Iris pigment epithelial cell (primary cell): ENCODE data around the gene MRPL12.

Experiments
- DNase-seq: peaks from one replicate; pipeline ENCODE4 v3.0.0-alpha.2; 2011; ENCODE audit warnings: low read depth

The MRPL12 gene

GRCh38 chr17:81702934-81703746 lies at the start of gene MRPL12:
MRPL12 (plus strand) TSS chr17:81703367; CDS start chr17:81703502, 135 bp downstream.
- DNase-seq, result peak; percentile 92

DNA sequence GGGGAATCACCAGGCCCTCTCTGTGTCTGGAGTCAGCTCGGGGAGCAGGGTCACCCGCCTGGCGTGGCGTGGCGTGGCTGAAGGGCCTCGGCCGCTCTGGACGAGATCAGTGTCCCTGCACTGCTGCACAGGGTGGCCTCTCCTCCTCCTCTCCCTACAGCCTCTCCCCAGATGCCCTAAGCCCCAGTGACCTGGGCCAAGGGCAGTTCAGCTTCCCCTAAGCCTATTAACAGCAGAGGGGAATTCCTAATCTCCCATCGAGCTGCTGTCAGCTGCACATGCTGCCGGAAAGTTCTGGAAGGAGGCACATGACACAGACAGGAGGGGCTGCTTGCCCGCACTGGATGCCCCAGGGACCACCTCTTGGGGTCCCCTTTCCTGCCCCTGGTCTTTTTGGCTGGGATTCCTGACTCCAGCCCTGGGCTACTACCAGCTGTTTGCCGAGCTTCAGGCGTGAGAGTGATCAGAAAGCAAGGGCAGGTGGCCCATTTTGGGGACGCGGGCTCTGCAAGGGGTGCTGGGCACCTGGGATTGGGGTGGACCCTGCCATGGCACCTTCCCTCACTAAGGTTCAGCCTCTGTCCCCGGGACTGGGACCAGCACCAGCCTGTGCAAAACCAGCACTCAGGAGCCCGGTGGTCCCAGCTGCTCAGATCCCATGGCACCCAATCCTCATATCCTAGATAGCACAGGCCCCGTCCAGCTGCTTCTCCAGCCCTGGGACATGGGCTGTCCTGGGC lies 47.6 kb upstream of the MRPL12 start:
- no peak for DNase-seq

DNA sequence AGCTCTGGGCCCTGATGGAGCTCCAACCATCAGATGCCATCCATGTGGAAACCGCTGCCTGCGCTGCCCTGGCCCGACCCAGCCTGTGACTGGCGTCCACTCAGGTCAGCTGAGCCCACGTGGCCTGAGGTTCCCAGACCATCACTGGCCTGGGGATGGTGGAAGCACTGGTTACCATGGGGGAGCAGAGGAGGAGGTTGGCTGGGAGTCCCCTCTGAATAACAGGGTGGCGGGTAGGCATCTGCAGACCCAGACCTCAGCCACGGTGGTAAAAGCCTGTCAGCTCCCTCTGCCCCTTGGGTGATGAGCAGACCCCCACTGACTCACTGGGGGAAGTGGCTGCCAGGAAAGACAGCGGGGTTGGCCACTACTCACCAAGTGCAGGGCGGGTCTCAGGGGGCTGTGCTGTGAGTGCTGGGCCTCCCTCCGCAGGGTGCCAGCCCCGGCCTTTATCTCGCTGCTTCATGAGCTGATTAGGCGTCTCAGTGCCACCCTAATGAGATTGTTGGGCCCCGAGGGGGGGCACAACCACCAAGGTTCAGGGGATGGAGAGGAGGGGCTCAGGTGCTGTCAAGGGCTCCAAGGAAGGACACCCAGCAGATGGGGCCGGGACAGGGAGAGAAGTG lies 46.9 kb upstream of the MRPL12 start, which contains the start of gene PDE6G:
TSS of gene PDE6G (minus strand) at position 425 of the 626 bp plus-strand sequence. CDS start 3,237 bp downstream, outside the sequence.
- no peak for DNase-seq

GRCh38 chr17:81656835-81657234 lies 46.3 kb upstream of the MRPL12 start:
- DNase-seq, result no peak

DNA sequence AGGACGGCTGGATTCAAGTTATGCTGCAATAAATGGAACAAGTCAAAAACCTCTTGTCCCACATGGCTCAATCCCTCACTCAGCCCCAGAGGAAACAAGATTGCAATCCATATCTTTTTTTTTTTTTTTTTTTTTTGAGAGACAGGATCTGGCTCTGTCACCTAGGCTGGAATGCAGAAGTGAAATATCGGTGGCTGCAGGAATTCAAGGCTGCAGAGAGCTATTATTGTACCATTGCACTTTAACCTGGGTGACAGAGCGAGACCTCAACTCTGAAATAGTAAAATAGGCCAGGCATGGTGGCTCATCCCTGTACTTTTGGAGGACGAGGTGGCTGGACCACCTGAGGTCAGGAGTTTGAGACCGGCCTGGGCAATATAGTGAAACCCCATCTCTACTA lies 44.1 kb upstream of the MRPL12 start:
- no peak for DNase-seq

- no peak for DNase-seq
Measured at GRCh38 chr17:81660441-81660840, 42.7 kb upstream of the MRPL12 start.

- DNase-seq, result no peak
Measured at GRCh38 chr17:81662002-81662401, 41.2 kb upstream of the MRPL12 start.

DNA sequence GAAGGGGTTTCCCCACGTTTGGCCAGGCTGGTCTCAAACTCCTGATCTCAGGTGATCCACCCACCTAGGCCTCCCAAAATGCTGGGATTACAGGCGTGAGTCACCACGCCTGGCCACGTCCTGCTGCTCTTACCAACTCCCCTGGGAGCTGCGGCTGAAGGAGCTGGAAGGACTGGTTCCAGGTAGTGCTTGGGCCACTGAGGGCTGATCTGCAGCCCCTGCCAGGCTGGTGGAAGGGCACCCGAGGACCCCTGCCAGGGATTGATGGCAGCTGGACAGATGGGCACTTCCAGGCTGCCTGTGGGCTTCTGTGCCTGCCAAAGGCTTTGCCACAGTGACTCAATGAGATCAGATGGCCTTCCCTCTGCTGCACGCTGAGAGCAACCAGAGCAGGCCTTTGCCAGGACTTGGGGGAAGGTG lies 39.1 kb upstream of the MRPL12 start:
- DNase-seq, result no peak

GRCh38 chr17:81665205-81666091 lies 37.7 kb upstream of the MRPL12 start:
- peak; percentile 24 for DNase-seq

DNA sequence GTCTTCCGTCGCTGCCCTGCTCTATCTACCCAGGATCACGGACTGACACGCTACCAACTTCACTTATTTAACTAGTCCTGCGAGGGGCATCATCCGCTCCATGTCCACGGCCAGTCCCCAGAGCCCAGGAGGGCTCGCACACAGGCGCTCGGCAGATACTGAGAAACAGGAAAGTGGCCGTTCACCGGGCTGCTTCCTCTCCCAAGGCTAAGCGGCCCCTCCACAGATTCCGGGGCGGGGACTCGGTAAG lies 37.1 kb upstream of the MRPL12 start:
- DNase-seq, result peak; percentile 37

DNA sequence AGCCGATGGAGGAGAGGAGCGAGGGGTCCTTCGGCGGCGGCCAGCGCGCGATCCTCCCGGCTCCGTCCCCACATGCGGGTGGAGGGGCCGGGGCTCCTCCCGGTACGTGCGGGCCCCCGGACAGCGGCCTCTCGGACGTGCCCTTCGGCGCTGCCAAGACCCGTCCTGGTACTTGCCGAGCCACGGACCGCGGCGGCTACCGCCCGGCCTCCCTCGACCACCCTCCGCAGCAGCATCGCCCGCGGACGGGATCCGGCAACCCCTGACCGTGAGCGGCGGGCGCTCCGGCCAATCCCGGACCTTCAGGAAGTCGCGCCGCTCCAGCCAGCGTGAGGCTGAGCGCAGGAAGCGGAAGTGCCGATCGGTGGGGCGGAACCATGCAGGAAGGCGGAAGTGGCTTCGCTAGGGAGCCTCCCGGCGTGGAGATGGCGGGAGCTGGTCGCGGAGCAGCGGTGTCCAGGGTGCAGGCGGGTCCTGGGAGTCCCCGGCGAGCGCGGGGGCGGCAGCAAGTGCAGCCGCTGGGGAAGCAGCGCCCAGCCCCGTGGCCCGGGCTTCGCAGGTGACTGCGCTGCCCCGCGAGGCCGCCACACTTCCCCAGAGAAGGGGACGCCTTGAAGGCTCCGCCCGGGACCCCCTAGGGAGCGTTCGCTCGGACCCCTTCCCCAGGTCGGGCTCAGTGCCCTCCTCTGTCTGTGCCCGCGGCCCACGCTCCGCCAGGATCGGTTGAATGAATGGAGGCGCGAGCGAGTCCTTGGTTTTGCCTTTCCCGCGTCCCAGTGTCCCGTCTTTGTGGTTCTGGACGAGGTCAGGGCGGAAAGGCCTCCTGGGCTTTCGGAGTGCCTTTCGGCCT lies 36.6 kb upstream of the MRPL12 start, which contains the start of the genes CCDC137 and OXLD1:
TSS of gene CCDC137 (plus strand) at position 396 of the 850 bp plus-strand sequence. CDS start at position 426, 30 bp downstream.
TSS of gene OXLD1 (minus strand) at position 264 of the 850 bp plus-strand sequence. CDS start at position 236, 28 bp downstream.
- DNase-seq, result peak; percentile 98

DNA sequence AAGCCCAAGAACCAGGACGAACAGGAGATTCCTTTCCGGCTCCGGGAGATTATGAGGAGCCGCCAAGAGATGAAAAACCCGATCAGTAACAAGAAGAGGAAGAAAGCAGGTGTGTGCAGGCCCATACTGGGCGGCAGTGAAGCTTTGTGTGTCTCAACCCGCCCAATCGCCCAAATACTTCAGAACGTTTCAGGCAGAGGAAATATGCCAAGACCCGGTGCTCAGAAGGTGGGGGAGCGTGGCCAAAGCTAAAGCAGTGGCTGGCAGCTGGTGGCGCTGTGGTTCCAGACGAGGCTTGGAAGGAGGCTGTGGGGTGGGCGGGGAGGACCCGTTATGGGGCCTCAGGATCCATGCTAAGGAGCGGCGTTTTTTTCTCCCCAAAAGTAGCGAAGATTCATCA lies 35.4 kb upstream of the MRPL12 start:
- no peak for DNase-seq

DNA sequence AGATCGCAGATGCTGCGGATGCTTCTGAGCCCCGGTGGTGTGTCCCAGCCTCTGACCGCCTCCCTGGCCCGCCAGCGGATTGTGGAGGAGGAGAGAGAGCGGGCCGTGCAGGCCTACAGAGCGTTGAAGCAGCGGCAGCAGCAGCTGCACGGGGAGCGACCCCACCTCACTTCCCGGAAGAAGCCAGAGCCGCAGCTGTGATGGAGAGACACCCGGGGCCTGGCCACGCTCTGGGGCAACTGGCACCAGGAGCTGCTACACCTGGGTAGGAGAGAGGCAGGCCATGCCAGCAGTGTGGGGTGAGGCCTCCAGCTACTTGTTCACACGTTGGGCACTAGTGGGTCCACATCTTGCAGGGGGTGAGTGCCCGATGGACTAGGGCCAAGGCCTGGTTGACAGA lies 30.7 kb upstream of the MRPL12 start:
- no peak for DNase-seq

DNA sequence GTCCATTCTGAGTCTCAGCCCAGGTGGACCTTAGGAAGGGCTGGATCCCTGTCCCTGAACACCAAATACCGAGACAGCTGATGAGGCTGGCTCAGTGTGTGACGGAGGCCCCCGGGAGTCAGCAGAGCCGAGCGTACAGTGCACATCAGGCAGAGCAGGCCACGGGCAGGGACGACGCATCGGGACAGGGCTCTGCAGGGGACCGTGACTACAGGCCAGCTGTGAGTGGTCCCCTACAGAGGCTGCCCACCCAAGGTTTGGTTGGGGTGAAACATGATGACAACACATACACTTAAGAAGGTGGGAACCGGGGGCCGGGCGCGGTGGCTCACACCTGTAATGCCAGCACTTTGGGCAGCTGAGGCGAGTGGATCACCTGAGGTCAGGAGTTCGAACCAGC lies 30.2 kb upstream of the MRPL12 start:
- DNase-seq, result no peak

DNA sequence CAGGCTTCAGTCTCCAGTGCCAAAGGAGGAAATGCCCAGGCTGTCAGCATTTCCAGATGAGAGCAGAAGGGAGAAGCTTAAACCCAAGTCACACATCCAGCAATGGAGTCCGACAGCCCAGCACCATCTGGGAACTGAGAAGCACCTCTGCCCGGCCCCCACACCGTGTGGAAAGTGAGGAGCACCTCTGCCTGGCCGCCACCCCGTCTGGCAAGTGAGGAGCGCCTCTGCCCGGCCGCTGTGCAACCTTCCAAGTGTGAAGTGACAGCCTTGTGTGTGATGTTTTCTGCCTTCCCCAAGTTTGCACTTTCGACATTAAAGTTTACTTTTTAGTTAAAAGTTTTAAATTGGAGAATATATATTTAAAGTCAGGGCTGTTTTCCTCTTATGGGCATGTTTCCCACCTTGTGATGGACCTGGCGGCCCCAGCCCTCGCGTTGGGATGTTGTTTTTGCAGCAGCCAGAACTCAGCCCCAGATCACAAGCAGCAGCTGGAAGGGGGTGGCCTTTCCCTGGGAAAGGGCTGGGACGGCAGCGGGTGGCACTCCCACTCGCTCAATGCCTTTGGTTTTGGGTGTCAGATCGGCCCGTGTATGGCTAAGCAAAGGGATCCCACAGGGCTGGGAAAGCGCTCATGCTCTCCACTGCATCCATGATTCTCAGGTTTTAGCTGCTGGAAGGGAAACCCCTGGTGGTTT lies 29.5 kb upstream of the MRPL12 start:
- no peak for DNase-seq

GRCh38 chr17:81675515-81676221 lies 27.5 kb upstream of the MRPL12 start:
- peak; percentile 36 for DNase-seq

- no peak for DNase-seq
Measured at GRCh38 chr17:81676906-81677305, 26.3 kb upstream of the MRPL12 start.

GRCh38 chr17:81680150-81680549 lies 23.0 kb upstream of the MRPL12 start:
- DNase-seq, result no peak

- DNase-seq, result no peak
Measured at GRCh38 chr17:81681672-81682071, 21.5 kb upstream of the MRPL12 start.
